GM19193 (cell line): ENCODE results near the gene MFN2.

Experiments
- POLR2A ChIP-seq: IDR thresholded peaks from 4 replicates; pipeline ENCODE4 v1.6.1; 2011; ENCODE audit not compliant: insufficient read depth, insufficient read length; ENCODE audit errors: extremely low read depth

Gene MFN2

GRCh38 chr1:12021616-12022015, 41.4 kb downstream of the MFN2 start:
- TF ChIP-seq POLR2A: no peak

- no peak for TF ChIP-seq POLR2A
Observed at GRCh38 chr1:12022036-12022435, 41.8 kb downstream of the MFN2 start.

- no peak for TF ChIP-seq POLR2A
Observed at GRCh38 chr1:12026586-12026985, 46.3 kb downstream of the MFN2 start.

GRCh38 chr1:12028248-12028647, 48.0 kb downstream of the MFN2 start:
- TF ChIP-seq POLR2A: no peak

DNA sequence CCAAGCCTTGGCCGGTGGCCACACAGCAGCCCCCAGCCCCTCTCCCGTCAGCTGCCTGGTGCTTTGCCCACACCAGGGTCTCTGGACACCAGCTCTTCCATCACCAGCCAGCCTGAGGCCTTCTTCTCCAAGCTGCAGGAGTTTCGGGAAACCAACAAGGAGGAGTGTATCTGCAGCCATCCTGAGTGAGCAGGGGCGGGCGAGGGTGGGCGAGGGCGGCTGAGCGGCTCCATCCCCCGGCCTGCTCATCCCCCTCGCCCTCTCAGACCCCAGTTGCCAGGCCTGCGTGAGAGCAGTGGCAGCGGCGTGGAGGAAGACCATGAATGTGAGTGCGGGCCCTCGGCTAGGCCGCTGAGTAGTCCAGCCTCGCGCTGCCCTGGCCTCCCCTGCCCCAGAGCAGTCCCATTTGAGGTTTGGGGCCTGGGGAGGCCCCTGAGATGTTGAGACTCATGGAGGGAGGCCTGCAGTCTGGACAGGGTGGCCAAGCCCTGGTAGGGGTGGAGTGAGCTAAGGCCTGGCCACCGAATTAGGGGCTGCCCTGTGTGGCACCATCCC, 48.8 kb downstream of the MFN2 start:
- no peak for TF ChIP-seq POLR2A

DNA sequence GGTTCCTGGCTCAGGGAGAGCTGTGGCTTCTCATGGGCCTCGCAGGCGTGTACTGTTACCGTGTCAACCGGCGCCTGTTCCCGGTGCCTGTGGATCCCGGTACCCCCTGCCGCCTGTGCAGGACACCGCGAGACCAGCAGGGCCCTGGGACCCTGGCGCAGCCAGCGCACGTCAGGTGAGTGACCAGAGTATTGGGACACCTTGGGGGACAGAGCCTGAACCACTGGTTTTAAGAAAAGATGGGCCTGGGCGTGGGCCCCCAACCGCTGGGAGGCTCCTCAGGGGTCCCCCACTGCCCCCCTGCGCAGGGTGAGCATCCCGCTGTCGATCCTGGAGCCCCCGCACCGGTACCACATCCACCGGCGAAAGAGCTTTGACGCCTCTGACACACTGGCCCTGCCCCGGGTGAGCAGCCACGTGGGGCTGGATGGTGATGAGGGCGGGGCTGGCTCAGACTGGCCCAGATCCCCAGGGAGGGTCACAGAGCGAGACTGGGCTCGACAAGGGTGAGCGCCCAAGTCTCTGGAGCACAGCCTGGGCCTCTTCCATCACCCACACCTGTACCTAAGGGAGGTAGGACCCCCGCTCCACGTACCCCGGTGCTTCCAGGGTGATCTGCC, 49.6 kb downstream of the MFN2 start:
- no peak for TF ChIP-seq POLR2A

DNA sequence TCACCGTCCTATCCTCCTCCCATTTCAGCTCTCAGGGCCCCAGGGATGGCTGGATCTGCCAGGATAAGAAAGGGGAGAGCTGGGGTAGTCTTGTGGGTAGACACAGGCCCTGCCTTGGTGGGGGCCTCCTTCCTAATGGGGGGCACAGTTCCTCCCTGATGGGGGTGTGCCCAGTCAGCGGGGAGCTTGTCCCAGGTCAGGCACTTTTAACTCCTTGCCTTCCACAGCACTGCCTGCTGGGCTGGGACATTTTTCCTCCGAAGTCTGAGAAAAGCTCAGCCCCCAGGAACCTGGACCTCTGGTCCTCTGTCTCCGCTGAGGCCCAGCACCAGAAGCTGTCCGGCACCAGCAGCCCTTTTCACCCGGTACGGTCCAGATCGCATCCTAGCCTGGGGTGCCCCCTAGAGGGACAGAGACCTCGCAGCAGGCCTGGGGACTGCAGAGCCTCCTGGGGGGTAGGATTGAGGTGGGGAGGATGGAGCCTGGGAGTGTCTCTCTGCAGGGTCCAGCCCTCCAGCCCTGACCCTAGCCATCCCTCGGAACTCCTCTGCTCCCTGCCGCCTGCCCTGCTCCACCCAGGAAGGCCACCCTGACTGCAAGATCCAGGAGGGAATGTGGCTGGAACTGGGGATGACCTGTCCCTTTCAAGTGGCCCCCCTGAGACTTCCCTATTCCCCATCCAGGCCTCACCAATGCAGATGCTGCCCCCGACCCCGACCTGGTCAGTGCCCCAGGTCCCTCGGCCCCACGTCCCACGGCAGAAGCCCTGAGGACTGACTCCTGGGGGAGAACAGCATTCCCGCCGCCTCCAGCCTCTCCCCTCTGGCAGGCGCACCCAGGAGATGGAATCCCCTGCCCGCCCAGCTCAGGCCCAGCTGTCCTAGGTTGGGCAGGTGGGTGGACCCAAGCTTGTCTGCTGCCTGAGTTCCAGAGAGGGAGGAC, 51.1 kb downstream of the MFN2 start:
- no peak for TF ChIP-seq POLR2A

- TF ChIP-seq POLR2A: no peak
Observed at GRCh38 chr1:12032161-12032621, 51.9 kb downstream of the MFN2 start.

- TF ChIP-seq POLR2A: no peak
Observed at GRCh38 chr1:12034381-12034801, 54.1 kb downstream of the MFN2 start.

DNA sequence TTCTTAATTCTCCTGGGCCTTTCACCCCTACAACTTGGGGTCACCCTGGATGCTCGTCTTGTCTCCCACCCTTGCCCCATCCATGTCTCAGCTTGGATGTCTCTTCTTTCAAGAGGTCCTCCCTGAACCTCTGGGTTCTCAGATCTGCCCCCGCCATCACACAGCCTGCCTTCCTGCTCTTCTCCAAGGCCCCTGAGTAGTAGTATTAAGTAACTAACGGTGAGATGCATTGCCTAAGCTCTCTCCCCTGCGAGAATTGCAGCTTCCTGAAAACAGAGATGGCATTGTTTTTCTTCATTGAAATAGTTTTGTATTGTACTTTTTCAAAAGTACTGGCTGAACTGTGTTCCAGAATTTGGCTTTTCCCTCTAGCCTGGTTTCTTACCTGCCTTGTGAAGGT, 55.1 kb downstream of the MFN2 start:
- no peak for TF ChIP-seq POLR2A

GRCh38 chr1:12037486-12038355, 57.5 kb downstream of the MFN2 start:
- TF ChIP-seq POLR2A: no peak

DNA sequence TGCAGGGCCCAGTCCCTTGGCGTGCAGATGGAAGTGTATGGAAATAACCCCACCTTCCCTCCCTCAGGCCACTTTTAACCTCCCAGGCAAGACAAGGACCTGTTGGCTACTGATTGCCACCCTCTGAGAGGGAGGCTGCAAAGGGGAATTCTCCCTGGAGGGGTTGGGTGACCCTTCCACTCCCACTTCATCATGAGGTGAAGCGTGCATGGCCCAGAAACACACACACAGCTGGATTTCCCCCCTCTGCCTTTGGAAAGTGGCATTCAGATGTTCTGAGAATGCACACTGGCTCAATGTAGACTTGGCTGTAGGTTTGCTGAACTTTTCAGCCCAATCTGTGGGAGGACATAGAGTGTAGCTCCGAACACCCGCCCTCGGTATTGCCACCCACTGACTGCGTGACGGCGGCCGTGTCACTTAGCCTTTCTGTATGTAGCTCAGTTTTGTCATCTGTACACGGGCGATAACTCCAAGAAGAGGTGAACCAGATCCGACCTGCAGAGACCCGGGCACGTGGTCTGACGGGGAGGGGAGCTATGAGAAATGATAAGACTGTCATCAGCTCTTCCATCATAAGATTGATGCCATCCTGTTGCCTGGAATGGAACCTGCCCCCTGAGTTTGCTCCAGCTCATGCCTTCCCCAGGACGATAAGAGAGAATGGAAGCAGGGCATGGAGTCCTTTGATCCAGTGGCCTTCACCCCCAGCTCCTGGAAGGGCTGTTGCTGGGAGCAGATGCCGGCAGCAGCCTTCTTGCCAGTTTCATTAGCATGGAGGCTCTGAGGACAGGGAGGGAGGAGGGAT, 58.3 kb downstream of the MFN2 start:
- no peak for TF ChIP-seq POLR2A

GRCh38 chr1:12039164-12039525, 58.9 kb downstream of the MFN2 start:
- no peak for TF ChIP-seq POLR2A

GRCh38 chr1:12040457-12041051, 60.3 kb downstream of the MFN2 start:
- TF ChIP-seq POLR2A: no peak

GRCh38 chr1:12046749-12047119, 66.5 kb downstream of the MFN2 start:
- peak; percentile 13 for TF ChIP-seq POLR2A
